HG02571 (cell line): Measurements from ENCODE around the gene N4BP2.

Experiments
- ATAC-seq: cut with Tn5 transposase; IDR thresholded peaks from one replicate; pipeline ENCODE4 v1.9.1; 2021; ENCODE audit warnings: mild to moderate bottlenecking, moderate library complexity; ENCODE audit not compliant: unreplicated experiment

Gene N4BP2

DNA sequence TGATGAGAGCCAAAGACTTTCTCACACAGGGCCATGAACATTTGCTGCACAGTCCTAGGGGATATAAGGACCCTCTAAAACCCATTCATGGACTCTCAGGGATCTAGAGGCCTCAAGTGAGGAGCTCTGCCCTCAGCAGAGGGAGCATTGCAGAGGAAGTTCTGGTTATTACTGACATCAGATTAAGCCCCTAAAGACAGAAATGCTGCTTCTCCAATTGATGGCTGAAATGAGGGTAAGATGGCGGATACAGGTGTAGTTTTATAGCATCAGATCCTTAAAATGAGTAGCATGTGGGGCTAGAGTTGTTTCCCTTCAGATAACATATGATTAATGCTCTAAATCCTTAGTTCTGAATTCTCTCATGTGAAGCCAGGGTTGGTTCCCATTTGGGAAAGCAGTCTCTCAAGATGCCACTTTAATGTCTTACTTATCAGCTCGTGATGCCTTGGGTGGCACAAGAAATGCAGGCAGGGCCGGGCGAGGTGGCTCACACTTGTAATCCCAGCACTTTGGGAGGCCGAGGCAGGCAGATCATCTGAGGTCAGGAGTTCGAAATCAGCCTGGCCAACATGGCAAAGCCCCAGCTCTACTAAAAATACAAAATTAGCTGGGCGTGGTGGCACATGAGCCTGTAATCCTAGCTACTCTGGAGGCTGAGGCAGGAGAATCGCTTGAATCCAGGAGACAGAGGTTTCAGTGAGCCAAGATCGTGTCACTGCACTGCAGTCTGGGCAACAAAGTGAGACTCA lies 148.0 kb downstream of the N4BP2 start:
- no peak for ATAC-seq

DNA sequence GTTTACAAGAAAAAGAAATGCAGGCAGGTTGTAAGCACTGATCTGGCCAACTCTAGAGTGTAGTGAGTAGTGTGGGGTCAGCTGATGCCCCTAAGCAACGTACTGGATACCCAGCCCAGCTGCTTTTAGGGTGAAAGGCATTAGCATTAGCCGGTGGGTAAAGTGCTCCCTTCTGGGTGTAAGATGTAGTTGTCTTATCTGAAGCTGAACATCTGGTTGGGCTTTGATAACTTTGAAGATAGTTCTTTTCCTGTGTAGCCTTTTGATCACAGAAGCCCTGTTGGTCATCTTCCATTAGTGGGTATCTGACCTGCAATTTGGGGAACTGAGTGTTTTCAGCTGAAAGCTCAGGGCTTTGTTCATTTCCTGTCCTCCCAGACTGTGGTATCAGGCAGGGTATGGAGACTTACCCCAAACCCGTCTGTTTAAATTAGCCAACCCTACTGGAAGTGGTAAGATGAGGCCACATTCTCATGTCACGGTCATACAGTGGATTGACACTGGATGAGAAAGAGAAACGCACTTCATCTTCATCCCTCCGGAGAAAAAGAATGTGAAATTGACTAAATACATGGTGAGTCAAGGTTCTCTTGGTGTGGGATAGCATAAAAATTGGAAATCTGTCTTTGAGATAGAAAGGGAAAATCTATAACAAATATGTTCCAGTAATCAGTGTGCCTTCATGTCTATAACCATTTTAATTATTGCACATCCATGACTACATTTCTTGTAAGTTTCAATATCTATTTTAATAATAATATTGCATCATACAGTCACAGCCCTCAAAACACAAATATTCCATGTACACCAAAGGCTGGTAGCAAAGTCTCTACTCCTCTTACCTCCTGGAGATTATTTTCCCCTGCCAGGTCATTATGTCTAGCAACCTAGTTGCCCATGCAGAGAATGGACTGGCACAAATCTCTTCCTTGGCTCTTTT lies 148.9 kb downstream of the N4BP2 start:
- ATAC-seq, result peak; percentile 41

DNA sequence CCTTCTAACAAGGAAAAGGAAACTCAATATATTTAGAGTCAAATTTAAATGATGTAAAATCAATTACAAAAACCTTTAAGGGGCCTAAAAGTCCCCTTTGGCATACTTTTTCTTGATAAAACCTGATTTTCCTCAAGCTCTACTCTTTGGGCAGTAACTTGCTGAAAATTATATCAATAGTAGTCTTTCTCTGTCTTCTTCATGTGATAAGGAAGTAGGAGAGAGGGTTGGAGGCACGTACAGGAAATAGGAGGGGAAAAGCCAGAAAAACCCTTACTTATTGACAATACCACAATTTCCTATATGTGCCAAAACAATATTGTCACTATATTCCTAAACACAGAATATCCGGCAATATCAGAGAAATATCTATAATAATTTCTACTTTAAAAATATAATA lies 149.8 kb downstream of the N4BP2 start:
- ATAC-seq, result no peak
